Measurements from ENCODE around the gene SMARCA4.
"Not testable (repeated sequence)": the region's sequence is repeated elsewhere in the genome, so short reads cannot be mapped to it uniquely, and the experiment has no call there.

Gene SMARCA4

DNA sequence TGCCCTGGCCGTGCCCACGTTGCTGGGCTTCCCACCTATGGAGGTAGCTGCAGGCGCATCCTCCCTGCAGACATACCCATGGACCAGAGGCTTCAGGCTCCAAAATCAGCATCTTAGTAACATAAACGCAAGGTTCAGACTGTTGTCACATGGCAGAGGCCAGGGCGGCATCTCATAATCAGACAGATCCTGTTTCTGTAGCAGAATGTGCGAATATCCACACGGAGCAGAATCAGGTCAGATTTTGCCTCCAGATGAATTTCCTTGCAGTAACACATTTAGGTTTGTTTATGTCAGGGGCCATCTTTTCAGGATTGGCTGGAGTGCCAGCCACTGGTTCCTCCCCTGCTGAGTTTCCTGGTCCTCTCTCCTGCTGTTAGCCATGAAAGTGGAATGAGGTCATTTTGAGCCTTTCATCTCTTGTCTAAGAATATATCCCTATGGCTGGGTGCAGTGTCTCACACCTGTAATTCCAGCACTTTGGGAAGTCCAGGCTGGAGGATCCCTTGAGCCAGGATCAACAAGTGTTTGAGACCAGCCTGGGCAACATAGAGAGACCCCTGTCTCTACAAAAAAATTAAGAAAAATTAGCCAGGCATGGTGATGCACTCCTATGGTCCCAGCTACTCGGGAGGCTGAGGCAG lies 20.5 kb downstream of the SMARCA4 start:
- no peak for DNase-seq

DNA sequence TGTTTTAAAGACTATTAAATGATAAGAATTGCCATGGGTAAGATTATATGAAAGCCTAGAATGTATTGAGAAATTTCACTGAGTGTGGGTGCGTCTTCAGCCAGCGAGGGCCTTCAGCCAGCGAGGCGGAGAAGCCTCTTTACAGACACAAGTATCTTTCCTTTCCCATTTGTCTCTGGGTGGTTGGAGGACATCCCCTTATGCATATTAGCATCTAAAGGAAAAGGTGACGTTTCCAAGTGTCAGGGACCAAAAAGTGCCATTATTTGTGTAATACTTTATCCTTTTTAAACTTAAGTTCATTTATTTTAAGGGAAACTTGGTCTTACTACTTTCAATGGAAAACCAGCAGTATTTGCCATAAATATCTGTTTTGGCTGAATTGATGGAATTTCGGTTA lies 22.2 kb downstream of the SMARCA4 start:
- DNase-seq, result no peak

DNA sequence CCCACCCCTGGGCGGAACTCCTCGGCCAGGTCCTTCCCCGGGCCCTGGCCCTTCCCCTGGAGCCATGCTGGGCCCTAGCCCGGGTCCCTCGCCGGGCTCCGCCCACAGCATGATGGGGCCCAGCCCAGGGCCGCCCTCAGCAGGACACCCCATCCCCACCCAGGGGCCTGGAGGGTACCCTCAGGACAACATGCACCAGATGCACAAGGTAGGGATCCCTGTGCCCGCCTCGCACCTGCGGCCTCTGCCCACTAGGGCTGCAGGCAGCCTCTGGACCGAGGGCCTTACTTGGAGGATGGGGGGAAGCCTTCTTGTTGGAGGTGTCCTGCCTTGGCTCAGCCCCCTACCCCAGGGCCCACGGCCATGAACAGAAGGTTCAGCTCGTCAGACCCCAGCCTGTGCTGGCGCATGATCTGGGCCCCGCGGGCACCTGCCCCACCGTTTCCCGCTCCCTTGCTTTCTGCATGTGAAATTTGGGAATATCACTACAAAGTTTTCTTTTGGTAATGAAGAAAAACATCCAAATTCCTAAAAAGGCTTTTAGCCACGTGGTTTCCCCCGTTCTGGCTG lies 23.4 kb downstream of the SMARCA4 start:
- DNase-seq, result no peak

DNA sequence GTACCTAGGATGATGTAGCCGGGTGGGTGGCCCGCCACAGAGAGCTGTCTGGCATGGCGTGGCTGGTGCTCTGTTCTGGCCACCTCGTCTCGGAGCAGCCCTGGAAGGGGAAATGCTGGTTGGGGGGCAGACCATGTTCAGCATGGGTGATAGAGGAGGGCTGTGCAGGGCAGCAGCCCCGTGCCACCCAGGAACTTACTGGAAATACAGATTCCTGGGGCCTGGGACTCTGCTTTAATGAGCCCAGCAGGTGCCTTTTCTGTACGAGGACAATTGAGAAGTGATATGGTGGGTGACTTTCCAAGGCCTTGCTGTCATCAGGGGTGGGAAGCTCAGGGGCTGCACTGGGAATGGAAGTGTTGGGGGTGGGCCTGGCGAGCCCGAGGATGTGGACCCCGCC lies 24.7 kb downstream of the SMARCA4 start:
- no peak for DNase-seq

DNA sequence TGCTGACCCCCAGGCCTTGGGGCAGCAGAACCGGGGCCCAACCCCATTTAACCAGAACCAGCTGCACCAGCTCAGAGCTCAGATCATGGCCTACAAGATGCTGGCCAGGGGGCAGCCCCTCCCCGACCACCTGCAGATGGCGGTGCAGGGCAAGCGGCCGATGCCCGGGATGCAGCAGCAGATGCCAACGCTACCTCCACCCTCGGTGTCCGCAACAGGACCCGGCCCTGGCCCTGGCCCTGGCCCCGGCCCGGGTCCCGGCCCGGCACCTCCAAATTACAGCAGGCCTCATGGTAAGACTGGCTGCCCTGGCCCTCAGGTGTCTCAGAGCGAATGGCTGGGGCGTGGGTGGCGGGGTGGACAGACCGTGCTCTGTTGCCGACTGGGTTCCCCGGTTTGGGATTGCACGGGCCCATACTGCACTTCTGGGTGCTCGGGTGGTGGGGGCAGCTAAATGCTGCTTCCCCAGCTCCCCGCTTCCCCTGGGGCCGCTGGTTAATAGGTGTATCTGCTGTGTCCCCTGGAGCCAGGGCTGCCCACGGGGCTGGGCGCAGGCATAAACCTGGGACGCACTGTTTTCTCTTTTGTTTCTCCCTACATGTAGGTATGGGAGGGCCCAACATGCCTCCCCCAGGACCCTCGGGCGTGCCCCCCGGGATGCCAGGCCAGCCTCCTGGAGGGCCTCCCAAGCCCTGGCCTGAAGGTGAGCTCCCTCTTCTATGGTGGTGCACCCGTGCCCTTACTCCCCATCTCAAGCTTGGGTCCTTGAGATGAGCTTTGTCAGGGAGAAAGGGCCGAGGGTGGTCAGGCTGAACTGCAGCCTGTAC lies 25.7 kb downstream of the SMARCA4 start:
- DNase-seq, result no peak

DNA sequence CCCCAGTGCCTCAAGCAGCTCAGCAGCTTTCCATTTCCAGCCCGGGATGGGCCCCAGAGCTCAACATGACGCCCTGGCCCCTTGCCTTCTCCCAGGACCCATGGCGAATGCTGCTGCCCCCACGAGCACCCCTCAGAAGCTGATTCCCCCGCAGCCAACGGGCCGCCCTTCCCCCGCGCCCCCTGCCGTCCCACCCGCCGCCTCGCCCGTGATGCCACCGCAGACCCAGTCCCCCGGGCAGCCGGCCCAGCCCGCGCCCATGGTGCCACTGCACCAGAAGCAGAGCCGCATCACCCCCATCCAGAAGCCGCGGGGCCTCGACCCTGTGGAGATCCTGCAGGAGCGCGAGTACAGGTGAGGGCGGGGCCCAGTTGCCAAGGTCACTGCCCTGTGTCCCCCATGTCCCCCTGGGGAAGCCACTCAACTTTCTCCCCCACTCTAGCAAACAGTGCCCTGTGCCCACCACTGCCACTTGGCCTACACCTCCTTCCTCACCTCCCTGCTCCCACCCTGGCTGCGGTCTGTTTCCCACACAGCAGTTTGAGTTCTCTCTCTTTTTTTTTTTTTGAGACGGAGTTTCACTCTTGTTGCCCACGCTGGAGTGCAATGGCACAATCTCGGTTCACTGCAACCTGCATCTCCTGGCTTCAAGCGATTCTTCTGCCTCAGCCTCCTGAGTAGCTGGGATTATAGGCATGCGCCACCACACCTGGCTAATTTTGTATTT lies 26.9 kb downstream of the SMARCA4 start:
- DNase-seq, result no peak

DNA sequence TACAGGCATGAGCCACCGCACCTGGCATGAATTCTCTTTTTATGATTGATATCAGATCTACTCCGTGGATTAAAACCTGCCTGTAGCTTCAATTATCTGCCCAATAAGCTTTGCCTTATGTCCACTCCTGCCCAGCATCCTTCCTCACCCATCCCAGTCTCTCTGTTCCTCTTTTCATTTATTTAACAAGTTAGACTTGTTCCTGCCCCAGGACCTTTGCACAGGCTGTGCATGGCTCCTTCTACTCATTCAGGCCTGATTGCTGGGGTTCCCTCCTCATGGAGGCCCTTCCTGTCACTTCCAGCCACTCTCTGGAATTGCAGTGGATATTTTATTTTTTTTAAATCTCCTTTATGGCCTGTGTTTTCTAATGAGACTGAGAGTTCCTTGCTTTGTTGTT lies 27.6 kb downstream of the SMARCA4 start:
- DNase-seq, result no peak

DNA sequence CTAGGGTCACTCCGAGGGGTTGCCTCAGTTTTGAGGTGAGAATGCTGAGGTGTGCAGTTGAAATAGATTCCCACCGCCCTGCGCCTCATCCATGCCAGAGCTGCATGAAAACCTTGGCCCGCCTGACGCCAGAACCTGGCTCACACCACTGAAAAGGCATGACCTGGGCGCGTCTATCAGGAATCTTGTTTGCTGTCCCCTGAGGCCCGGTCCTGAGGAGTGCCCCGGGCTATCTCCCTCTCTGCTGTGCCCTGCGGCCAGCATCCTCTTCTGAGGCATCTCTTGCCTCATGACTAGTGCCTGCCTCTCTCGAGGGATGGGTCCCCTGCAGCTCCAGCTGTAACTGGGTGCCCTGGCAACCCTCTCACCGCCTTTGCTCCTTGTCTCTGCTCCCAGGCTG lies 28.1 kb downstream of the SMARCA4 start:
- no peak for DNase-seq

DNA sequence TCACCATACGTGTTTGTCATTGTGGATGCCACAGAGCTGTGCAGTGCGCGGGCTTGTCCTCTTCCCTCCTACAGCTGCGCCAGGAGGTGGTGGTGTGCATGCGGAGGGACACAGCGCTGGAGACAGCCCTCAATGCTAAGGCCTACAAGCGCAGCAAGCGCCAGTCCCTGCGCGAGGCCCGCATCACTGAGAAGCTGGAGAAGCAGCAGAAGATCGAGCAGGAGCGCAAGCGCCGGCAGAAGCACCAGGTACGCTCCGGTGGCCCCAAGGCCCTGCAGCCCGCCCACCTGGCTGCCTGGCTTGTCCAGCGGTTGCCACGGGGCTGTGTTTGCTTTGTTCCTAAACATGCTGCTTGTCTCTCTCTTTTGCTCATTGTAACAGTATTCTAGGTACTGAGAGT lies 30.2 kb downstream of the SMARCA4 start:
- DNase-seq, result no peak

DNA sequence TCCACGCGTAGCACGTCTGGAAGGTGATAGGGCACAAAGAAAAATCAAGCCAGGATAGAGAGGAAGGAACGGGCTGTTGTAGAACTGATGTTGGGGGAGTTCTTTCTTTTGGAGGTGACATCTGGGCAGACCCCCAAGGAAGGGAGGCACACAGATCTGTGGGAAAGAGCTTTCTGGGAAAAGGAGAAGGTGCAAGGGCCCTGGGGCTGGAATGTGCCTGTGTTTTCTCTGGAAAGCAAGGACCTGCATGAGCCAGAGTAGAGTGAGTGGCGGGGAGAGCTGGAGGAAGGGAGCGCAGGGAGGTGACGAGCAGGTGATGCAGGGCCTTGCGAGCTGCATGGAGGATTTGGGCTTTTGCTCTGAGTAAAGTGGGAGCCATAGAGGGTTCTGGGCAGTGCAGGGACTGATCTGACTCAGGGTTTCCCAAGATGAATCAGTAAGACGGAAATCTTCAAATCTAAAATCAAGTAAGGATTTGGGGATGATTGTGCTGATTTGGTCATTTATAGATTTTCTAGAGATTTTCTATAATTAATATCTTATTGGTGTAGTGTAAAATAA lies 30.8 kb downstream of the SMARCA4 start:
- DNase-seq, result no peak

DNA sequence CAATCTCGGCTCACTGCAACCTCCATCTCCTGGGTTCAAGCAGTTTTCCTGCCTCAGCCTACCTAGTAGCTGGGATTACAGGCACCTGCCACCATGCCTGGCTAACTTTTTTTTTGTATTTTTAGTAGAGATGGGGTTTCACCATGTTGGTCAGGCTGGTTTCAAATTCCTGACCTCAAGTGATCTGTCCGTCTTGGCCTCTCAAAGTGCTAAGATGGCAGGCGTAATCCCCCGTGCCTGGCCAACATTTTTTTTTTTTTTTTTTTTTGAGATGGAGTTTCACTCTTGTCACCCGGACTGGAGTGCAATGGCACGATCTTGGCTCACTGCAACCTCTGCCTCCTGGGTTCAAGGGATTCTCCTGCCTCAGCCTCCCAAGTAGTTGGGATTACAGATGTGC lies 31.3 kb downstream of the SMARCA4 start:
- DNase-seq, result not testable (repeated sequence)

DNA sequence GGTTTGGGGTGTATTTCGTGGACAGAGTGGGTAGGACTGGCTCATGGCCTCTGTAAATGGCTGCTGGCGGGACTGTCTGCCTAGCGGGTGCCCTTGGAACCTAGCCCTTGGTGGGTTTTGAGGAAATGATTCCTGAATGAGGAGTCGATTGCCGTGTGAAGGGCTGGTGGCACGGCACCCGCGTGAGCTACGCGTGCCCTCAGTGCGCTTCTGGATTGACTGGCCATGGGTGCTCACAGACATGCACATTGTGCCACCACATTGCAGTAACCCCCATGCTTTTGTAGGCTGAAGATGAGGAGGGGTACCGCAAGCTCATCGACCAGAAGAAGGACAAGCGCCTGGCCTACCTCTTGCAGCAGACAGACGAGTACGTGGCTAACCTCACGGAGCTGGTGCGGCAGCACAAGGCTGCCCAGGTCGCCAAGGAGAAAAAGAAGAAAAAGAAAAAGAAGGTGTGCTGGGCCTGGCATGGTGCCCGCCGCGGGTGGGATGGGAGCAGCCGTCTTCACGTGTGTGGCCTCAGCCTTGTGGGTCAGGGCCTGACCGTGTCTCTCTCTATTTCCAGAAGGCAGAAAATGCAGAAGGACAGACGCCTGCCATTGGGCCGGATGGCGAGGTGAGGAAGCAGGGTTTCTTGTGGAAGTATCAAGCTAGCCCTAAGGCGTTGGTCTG lies 35.2 kb downstream of the SMARCA4 start:
- DNase-seq, result no peak

DNA sequence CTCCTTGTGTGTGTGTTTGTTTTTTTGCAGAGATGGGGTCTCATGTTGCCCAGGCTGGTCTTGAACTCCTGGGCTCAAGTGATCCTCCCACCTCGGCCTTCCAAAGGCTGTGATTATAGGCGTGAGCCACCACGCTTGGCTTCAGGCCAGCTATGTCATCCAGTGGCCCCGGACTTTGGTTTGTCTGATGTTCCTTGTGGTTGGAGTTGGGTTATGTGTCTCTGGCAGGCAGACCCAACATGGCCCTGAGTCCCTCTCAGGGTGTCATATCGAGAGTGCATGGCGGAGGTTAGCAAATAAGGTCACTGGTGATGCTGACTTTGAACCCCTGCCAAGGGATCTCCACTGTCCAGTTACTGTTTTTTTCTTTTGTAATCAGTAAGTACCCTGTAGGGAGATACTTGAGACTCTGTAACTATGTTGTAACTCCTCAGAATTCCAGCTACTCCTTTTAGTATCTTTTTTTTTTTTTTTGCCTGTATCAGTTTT lies 37.3 kb downstream of the SMARCA4 start:
- DNase-seq, result no peak

DNA sequence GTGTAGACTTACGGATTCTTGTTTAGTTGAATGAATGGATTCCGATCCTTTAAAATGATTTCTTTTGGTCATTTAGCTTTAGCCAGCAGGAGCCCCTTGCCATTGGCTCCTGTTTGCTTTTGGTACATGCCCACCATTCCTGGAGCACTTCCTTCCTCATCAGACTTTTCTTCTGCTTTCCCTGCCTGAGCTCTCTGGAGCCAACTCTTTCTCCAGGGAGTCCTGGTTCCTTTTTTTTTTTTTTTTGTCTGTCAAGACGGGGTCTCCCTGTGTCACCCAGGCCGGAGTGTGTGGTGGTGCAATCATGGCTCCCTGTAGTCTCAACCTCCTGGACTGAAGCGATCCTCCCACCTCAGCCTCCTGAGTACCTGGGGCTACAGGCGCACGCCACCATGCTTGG lies 37.8 kb downstream of the SMARCA4 start:
- no peak for DNase-seq

DNA sequence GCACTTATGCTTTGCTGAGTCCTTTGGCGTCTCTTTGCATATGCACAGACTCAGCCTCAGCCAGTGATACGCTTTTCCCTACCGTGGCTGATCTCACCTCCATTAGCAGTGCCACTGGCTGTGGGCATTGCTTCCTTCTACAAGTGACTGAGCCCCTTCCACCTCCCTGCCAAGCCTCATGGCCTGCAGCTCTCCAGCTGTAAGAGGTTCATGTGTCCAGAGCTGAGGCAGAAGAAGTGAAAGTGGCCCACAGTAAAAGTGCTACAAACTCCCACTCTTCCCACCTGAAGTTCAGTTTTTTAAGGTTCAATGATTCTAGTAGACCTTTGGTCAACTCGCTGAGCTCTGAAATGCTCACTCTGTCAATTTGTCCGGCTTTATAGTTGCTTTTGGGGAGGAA lies 44.7 kb downstream of the SMARCA4 start:
- DNase-seq, result no peak

DNA sequence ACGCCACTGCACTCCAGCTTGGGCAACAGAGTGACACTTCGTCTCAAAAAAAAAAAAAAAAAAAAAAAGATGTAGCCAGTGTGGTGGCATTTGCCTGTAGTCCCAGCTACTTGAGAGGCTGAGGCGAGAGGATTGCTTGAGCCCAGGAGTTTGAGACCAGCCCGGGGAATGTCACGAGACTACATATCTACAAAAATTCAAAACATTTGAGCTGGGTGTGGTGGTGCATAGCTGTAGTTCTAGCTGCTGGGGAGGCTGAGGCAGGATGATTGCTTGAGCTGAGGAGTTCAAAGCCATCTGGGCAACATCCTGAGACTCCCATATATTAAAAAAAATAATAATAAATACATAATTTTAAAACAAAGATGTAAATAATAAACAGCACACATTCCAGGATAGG lies 46.6 kb downstream of the SMARCA4 start:
- DNase-seq, result no peak

DNA sequence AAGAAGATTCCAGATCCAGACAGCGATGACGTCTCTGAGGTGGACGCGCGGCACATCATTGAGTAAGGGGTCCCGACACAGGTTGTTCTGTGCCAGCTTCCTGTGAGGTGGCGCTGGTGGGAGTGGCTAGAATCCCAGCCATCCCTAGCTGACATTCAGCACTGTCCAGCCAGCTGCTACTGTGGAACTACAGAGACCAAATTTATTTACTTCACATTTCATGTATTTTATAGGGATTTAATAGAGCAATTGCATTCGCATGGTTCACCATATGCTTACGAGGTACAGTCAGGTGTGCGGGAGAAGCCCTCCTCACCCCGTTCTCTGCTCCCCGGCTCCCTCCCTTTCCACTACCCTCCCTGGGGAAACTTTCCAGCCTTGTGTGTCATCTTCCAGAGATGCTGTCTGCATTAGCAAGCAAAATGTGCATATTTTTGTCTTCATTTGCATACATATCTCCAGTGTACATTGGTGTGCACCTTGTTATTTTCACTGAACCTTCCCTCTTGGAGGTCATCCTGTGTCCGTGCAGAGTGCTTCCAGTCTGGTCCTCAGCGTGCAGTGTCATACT lies 47.2 kb downstream of the SMARCA4 start:
- no peak for DNase-seq

DNA sequence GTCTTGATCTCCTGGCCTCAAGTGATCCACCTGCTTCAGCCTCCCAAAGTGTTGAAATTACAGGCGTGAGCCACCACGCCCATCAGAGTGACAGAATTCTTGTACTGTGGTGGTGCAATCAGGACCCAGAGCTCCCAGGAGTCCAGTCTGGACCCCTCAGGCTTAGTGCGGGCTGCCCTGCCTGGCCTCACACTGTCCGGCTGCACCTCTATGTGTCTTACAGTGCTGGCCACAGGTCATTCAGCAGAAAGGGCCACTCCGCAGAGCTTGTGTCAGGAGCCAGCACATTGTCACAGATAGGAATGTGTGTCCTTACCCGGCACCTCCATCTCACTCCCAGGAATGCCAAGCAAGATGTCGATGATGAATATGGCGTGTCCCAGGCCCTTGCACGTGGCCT lies 49.2 kb downstream of the SMARCA4 start:
- DNase-seq, result no peak

DNA sequence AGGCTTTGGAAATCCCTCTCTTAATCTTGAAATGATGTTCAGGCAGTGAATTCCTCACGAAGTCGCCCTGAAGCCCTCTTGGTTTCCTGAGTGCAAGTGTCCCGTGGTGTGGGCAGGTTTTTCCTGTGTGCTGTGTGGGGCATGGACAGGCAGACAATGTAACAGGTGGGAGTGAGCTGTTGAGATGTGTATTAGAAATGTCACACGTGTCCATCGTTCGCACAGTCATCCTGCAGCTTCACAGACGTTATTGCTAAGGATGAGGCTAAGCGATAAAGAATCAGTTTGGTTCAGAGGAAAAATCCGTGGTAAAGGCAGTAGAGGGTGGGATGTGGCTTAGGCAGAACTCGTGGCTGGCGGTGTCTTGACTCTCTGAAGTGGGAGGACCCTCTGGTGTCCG lies 51.7 kb downstream of the SMARCA4 start:
- DNase-seq, result no peak

DNA sequence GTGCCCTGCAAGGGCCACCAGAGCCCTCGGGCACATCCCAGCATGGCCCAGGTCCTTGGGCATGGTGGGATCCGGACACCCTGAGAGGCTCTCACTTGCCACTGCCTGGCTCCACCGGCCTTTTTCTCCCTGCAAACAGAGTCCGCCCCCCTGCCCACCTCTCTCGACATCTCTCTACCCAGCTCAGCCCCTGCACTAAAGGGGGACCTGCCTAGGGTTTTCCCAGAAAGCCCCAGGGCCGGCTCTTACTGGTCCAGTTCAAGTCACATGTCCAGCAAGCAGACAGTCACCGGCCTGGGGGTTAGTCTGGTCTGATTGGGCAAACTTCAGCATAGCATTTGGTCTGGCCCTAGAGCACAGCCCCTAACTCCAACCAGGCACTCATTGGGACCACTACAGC lies 52.9 kb downstream of the SMARCA4 start:
- DNase-seq, result no peak

DNA sequence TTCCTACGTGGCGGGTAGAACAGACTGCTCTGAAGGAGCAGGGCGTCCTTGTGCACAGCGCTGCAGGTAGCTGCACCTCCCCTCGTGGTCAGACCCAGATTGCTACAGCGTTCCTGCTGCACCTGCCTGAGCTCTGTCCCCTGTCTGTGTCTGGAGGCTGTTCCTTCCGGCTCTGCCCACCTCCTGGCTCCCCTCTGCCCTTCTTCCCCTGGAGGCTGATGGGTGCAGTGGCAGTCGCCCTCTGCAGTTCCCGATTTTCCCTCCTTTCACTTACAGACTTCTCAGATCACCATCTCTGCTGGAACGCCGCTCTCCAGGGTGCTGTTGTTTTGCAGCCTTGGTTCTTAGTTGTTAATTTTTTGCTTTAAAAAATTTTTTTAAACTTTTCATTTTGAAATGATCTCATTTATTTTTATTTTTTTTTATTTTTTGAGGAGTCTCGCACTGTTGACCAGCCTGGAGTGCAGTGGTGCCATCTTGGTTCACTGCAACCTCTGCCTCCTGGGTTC lies 53.6 kb downstream of the SMARCA4 start:
- no peak for DNase-seq

DNA sequence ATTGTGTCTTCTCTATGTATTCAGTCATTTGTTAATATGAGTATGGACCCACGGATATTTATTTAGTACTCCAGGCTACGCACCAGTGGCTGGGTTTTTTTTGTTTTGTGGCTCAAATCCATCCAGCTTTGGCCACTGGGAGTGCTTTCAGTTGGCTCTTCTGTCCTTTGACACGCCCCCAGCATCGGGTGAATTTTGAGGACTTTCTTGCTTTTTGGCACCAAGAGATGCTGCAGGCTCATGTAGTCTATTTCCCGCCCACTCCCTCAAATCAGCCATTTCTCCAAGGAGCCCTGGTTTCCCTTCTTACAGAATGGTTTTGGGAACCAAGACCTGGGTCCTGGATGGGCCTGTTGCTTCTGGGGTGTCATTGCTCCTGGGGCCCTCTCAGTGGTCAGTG lies 55.8 kb downstream of the SMARCA4 start:
- DNase-seq, result no peak
